Measurements from ENCODE around the gene TSSK6.

GRCh38 chr19:19553670-19554069 is 38.3 kb upstream of the TSSK6 start:
- TF ChIP-seq EZH2 (IDR thresholded peaks at IDR 0.05; ENCODE audit: low read length, unreplicated experiment) (no peak), CTCF (conservative IDR thresholded peaks at IDR 0.05; ENCODE audit: low read depth, low read length) (no peak), EZH2phosphoT487 (IDR thresholded peaks at IDR 0.05; ENCODE audit: borderline replicate concordance, low read length) (no peak)

All from PC-3 (cell line).